HepG2 (cell line): Measurements from ENCODE around the gene NACAD. TPM values are rescaled to one million over a fixed set of nuclear protein-coding genes. Genes with fewer than 3 reads are reported as not detected.

Source experiments
- HNRNPH1 ChIP-seq: fragments of 200-400 bp; formaldehyde crosslinking; optimal IDR thresholded peaks from 2 replicates; pipeline ENCODE3; 2017; ENCODE audit warnings: mild to moderate bottlenecking, low read depth, low read length
- MAFG ChIP-seq: sonication (generic); formaldehyde crosslinking; IDR thresholded peaks from 2 replicates; pipeline ENCODE4 v1.5.1; 2020; ENCODE audit warnings: mild to moderate bottlenecking, missing genetic modification reagents
- NFKBIZ ChIP-seq: IDR thresholded peaks from 2 replicates; pipeline ENCODE4 v1.6.1; 2018; ENCODE audit warnings: missing genetic modification reagents, missing compliant biosample characterization
- REL ChIP-seq: sonication (generic); formaldehyde crosslinking; conservative IDR thresholded peaks from 2 replicates; pipeline ENCODE4 v1.8.0; 2022; ENCODE audit warnings: mild to moderate bottlenecking, missing genetic modification reagents, moderate library complexity
- SRF ChIP-seq: IDR thresholded peaks from 2 replicates; pipeline ENCODE4 v1.6.1; 2011; ENCODE audit warnings: mild to moderate bottlenecking, low read depth, low read length, moderate library complexity
- ZNF530 ChIP-seq: sonication (generic); formaldehyde crosslinking; IDR thresholded peaks from 2 replicates; pipeline ENCODE4 v1.5.0; 2020; ENCODE audit warnings: low read depth, mild to moderate bottlenecking, missing genetic modification reagents
- ZNF792 ChIP-seq: IDR thresholded peaks from 2 replicates; pipeline ENCODE4 v1.6.1; 2016
- polyA plus RNA-seq, 8 experiments: library from polyadenylated mRNA; depleted of rRNA in 3 of 8; stranded (reverse) in 7 of 8; unstranded in 1 of 8; fragments of >200 nt; fragmentation: Illumina TruSeq in 4 of 8; extraction: Trizol in 4 of 8; gene quantifications; 2 replicates each; pipeline versions ENCODE4 v1.2.1 to v1.2.3, GENCODE V29; 2011 to 2016; ENCODE audit warnings: low read depth in 4 of 8, missing spikeins in 1 of 8, mixed read lengths in 1 of 8; ENCODE audit not compliant: insufficient read depth in 1 of 8
- total RNA-seq, 5 experiments: library from RNA; depleted of rRNA; stranded (reverse); fragments of >200 nt; fragmentation: Illumina TruSeq; extraction: Trizol; gene quantifications; 2 replicates each; pipeline ENCODE4 v1.2.3, GENCODE V29; 2016; ENCODE audit warnings: low read depth in 1 of 5
- TF ChIP-seq, protein P1 (sequence below): conservative IDR thresholded peaks from 2 replicates; pipeline ENCODE4 v1.6.1; 2018; ENCODE audit warnings: missing genetic modification reagents
- TF ChIP-seq, protein P2 (sequence below): sonication (generic); formaldehyde crosslinking; IDR thresholded peaks from 2 replicates; pipeline ENCODE4 v1.8.1; 2023; ENCODE audit warnings: mild to moderate bottlenecking, moderate library complexity, missing genetic modification reagents
- TF ChIP-seq, protein P3 (sequence below): sonication (generic); formaldehyde crosslinking; IDR thresholded peaks from 2 replicates; pipeline ENCODE4 v1.5.1; 2020; ENCODE audit warnings: mild to moderate bottlenecking, missing genetic modification reagents, borderline replicate concordance
- TF ChIP-seq, protein P4 (sequence below): sonication (generic); formaldehyde crosslinking; IDR thresholded peaks from 2 replicates; pipeline ENCODE4 v1.4.0; 2020; ENCODE audit warnings: missing genetic modification reagents, borderline replicate concordance
- TF ChIP-seq, protein P5 (sequence below): sonication (generic); formaldehyde crosslinking; IDR thresholded peaks from 2 replicates; pipeline ENCODE4 v1.4.0; 2020; ENCODE audit warnings: mild to moderate bottlenecking, missing genetic modification reagents
- TF ChIP-seq, protein P6 (sequence below): sonication (generic); formaldehyde crosslinking; IDR thresholded peaks from 2 replicates; pipeline ENCODE4 v1.8.0; 2022; ENCODE audit warnings: missing genetic modification reagents, low read depth, mild to moderate bottlenecking, borderline replicate concordance

NACAD gene
- total and polyA plus RNA-seq, 2 of the 13 experiments (the other 11 are each of a cell fraction or from before 2014, with no cell fraction given): 0.04 TPM; not detected in 1

DNA sequence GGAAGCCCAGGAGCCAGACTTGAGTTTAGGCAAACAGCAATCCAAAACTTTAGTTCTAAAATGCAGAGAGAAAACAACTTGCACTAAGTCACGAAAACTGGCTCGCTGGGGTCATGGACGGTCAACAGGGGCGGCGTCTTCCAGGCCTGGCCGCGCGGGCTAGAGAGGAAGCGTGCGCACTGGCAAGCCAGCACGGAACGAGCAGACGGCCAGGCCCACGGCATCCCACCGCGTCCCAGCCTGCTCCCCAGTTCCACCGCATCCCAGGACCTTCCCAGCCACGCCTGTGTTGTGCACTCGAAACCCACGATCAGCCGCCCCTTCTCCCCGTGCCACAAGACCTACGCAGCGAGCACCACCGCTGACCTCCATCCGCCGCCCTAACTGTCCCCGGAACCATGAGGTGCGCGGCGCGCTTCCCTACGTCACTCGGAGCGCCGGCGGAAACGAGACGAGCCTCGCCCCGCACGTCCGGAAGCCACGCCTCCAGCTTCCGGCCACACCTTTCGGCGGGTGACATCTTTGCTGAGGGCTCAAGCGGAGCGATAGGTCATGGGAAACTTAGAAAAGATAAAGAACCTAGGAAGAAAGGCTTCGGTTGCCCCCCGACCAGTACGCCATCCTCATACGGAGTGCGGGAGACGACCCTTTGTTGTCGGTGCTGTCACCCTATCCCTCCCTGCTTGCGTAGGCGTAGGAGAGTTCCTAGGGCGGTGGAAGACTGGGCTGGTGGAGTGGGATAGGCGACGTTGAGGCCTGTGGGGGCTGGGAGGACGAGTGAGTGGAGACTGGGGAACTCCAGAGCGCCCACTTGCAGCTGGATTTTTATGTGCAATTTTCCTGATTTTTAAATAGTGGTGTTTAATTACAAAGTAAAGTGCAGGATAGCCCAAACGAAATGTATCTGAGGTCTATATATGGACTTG lies 22.8 kb upstream of the NACAD start, which contains the start of gene TBRG4 (continued):
- TF ChIP-seq, protein P1, sequence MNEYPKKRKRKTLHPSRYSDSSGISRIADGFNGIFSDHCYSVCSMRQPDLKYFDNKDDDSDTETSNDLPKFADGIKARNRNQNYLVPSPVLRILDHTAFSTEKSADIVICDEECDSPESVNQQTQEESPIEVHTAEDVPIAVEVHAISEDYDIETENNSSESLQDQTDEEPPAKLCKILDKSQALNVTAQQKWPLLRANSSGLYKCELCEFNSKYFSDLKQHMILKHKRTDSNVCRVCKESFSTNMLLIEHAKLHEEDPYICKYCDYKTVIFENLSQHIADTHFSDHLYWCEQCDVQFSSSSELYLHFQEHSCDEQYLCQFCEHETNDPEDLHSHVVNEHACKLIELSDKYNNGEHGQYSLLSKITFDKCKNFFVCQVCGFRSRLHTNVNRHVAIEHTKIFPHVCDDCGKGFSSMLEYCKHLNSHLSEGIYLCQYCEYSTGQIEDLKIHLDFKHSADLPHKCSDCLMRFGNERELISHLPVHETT (CRISPR knock-in tag): peak; percentile 73; the same call in 1 of the 2 replicates
- TF ChIP-seq, protein P2, sequence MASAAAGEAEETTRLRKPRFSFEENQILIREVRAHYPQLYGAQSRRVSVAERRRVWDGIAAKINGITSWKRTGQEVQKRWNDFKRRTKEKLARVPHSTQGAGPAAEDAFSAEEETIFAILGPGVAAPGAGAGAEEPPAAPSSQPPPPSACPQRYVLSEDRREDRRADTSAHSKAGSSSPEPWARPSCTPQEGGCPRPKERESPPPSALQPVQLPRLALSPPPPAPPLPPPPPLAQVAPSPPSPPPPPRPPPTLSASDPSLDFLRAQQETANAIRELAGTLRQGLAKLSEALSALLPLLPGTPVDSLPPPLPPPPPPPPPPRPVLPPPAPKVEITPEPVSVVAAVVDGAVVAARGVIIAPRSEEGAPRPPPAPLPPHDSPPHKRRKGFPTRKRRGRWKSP: peak; percentile 94; the same call in 1 of the 2 replicates
- TF ChIP-seq, protein P3, sequence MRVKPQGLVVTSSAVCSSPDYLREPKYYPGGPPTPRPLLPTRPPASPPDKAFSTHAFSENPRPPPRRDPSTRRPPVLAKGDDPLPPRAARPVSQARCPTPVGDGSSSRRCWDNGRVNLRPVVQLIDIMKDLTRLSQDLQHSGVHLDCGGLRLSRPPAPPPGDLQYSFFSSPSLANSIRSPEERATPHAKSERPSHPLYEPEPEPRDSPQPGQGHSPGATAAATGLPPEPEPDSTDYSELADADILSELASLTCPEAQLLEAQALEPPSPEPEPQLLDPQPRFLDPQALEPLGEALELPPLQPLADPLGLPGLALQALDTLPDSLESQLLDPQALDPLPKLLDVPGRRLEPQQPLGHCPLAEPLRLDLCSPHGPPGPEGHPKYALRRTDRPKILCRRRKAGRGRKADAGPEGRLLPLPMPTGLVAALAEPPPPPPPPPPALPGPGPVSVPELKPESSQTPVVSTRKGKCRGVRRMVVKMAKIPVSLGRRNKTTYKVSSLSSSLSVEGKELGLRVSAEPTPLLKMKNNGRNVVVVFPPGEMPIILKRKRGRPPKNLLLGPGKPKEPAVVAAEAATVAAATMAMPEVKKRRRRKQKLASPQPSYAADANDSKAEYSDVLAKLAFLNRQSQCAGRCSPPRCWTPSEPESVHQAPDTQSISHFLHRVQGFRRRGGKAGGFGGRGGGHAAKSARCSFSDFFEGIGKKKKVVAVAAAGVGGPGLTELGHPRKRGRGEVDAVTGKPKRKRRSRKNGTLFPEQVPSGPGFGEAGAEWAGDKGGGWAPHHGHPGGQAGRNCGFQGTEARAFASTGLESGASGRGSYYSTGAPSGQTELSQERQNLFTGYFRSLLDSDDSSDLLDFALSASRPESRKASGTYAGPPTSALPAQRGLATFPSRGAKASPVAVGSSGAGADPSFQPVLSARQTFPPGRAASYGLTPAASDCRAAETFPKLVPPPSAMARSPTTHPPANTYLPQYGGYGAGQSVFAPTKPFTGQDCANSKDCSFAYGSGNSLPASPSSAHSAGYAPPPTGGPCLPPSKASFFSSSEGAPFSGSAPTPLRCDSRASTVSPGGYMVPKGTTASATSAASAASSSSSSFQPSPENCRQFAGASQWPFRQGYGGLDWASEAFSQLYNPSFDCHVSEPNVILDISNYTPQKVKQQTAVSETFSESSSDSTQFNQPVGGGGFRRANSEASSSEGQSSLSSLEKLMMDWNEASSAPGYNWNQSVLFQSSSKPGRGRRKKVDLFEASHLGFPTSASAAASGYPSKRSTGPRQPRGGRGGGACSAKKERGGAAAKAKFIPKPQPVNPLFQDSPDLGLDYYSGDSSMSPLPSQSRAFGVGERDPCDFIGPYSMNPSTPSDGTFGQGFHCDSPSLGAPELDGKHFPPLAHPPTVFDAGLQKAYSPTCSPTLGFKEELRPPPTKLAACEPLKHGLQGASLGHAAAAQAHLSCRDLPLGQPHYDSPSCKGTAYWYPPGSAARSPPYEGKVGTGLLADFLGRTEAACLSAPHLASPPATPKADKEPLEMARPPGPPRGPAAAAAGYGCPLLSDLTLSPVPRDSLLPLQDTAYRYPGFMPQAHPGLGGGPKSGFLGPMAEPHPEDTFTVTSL (CRISPR knock-in tag): no peak
- TF ChIP-seq, protein P4, sequence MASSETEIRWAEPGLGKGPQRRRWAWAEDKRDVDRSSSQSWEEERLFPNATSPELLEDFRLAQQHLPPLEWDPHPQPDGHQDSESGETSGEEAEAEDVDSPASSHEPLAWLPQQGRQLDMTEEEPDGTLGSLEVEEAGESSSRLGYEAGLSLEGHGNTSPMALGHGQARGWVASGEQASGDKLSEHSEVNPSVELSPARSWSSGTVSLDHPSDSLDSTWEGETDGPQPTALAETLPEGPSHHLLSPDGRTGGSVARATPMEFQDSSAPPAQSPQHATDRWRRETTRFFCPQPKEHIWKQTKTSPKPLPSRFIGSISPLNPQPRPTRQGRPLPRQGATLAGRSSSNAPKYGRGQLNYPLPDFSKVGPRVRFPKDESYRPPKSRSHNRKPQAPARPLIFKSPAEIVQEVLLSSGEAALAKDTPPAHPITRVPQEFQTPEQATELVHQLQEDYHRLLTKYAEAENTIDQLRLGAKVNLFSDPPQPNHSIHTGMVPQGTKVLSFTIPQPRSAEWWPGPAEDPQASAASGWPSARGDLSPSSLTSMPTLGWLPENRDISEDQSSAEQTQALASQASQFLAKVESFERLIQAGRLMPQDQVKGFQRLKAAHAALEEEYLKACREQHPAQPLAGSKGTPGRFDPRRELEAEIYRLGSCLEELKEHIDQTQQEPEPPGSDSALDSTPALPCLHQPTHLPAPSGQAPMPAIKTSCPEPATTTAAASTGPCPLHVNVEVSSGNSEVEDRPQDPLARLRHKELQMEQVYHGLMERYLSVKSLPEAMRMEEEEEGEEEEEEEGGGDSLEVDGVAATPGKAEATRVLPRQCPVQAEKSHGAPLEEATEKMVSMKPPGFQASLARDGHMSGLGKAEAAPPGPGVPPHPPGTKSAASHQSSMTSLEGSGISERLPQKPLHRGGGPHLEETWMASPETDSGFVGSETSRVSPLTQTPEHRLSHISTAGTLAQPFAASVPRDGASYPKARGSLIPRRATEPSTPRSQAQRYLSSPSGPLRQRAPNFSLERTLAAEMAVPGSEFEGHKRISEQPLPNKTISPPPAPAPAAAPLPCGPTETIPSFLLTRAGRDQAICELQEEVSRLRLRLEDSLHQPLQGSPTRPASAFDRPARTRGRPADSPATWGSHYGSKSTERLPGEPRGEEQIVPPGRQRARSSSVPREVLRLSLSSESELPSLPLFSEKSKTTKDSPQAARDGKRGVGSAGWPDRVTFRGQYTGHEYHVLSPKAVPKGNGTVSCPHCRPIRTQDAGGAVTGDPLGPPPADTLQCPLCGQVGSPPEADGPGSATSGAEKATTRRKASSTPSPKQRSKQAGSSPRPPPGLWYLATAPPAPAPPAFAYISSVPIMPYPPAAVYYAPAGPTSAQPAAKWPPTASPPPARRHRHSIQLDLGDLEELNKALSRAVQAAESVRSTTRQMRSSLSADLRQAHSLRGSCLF (CRISPR knock-in tag): no peak; the same call in 1 of the 2 replicates
- peak; percentile 86 for TF ChIP-seq ZNF792 (CRISPR knock-in tag)
- peak; percentile 76 for TF ChIP-seq SRF
- TF ChIP-seq REL: peak; percentile 97
- TF ChIP-seq MAFG (CRISPR knock-in tag): no peak
- TF ChIP-seq, protein P5, sequence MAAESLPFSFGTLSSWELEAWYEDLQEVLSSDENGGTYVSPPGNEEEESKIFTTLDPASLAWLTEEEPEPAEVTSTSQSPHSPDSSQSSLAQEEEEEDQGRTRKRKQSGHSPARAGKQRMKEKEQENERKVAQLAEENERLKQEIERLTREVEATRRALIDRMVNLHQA (CRISPR knock-in tag): no peak
- no peak for TF ChIP-seq HNRNPH1
- TF ChIP-seq ZNF530: no peak
- TF ChIP-seq, protein P6, sequence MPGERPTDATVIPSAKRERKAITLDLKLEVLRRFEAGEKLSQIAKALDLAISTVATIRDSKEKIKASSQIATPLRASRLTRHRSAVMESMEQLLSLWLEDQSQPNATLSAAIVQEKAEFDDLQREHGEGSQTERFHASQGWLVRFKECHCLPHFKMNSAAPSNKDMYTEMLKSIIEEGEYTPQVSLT (CRISPR knock-in tag): no peak; the same call in 1 of the 2 replicates
- TF ChIP-seq NFKBIZ (CRISPR knock-in tag): peak; percentile 69; the same call in 1 of the 2 replicates
